H9 (cell line): ENCODE measurements around the gene COMMD9. TPM values are rescaled to one million over a fixed set of nuclear protein-coding genes. Genes with fewer than 3 reads are reported as not detected.

Experiments used
- DNase-seq: peaks from one replicate; pipeline ENCODE4 v3.0.0-alpha.2; 2017
- H2AFZ ChIP-seq: one replicate; pipeline ENCODE4 v1.6.1; 2013; ENCODE audit warnings: mild to moderate bottlenecking, low read length, control low read depth, moderate library complexity
- H2AK5ac ChIP-seq: 2 replicates; pipeline ENCODE4 v1.6.1; 2013; ENCODE audit warnings: low read length, control low read depth, mixed read lengths; ENCODE audit not compliant: insufficient read length
- H2BK120ac ChIP-seq: one replicate; pipeline ENCODE4 v1.6.1; 2013; ENCODE audit warnings: low read depth, mild to moderate bottlenecking, low read length, control low read depth, inconsistent platforms; ENCODE audit not compliant: poor library complexity, severe bottlenecking
- H2BK12ac ChIP-seq: 2 replicates; pipeline ENCODE4 v1.6.1; 2013; ENCODE audit warnings: low read length, control low read depth, mixed read lengths, low read depth; ENCODE audit not compliant: insufficient read length
- H2BK15ac ChIP-seq: 2 replicates; pipeline ENCODE4 v1.6.1; 2013; ENCODE audit warnings: low read depth, low read length, control low read depth
- H2BK20ac ChIP-seq: one replicate; pipeline ENCODE4 v1.6.1; 2013; ENCODE audit warnings: low read depth, mild to moderate bottlenecking, low read length, control low read depth, inconsistent platforms; ENCODE audit not compliant: poor library complexity, severe bottlenecking
- H2BK5ac ChIP-seq: 2 replicates; pipeline ENCODE4 v1.6.1; 2013; ENCODE audit warnings: low read length, control low read depth, mixed read lengths; ENCODE audit not compliant: insufficient read length
- H3K14ac ChIP-seq: 2 replicates; pipeline ENCODE4 v1.6.1; 2013; ENCODE audit warnings: low read length, control low read depth; ENCODE audit not compliant: insufficient read depth
- H3K18ac ChIP-seq: 2 replicates; pipeline ENCODE4 v1.6.1; 2013; ENCODE audit warnings: low read depth, mild to moderate bottlenecking, mixed read lengths, low read length, control low read depth; ENCODE audit not compliant: insufficient read length
- H3K23ac ChIP-seq: 2 replicates; pipeline ENCODE4 v1.6.1; 2013; ENCODE audit warnings: low read length, control low read depth, mixed read lengths, low read depth; ENCODE audit not compliant: insufficient read length
- H3K23me2 ChIP-seq: 2 replicates; pipeline ENCODE4 v1.6.1; 2013; ENCODE audit warnings: low read depth, mild to moderate bottlenecking, mixed read lengths, low read length, control low read depth; ENCODE audit not compliant: insufficient read length, poor library complexity, severe bottlenecking
- H3K27ac ChIP-seq: 2 replicates; pipeline ENCODE4 v1.5.1; 2013; ENCODE audit warnings: low read length, control low read depth, mixed read lengths, low read depth; ENCODE audit not compliant: insufficient read length
- H3K27me3 ChIP-seq: 2 replicates; pipeline ENCODE4 v1.6.1; 2013; ENCODE audit warnings: low read length, control low read depth, inconsistent platforms; ENCODE audit not compliant: insufficient read depth
- H3K4ac ChIP-seq: 2 replicates; pipeline ENCODE4 v1.6.1; 2013; ENCODE audit warnings: low read depth, mild to moderate bottlenecking, control low read depth, inconsistent platforms, low read length, moderate library complexity
- H3K4me1 ChIP-seq: 2 replicates; pipeline ENCODE4 v1.6.1; 2013; ENCODE audit warnings: low read length, control low read depth, inconsistent platforms; ENCODE audit not compliant: insufficient read depth
- H3K4me2 ChIP-seq: 2 replicates; pipeline ENCODE4 v1.6.1; 2013; ENCODE audit warnings: low read length, control low read depth, mixed read lengths; ENCODE audit not compliant: insufficient read length, insufficient read depth
- H3K56ac ChIP-seq: 2 replicates; pipeline ENCODE4 v1.6.1; 2013; ENCODE audit warnings: low read depth, mild to moderate bottlenecking, mixed read lengths, low read length, control low read depth; ENCODE audit not compliant: insufficient read length
- H3K79me1 ChIP-seq: 2 replicates; pipeline ENCODE4 v1.6.1; 2013; ENCODE audit warnings: low read depth, mild to moderate bottlenecking, moderate library complexity, low read length, control low read depth, inconsistent platforms; ENCODE audit not compliant: insufficient read depth, poor library complexity, severe bottlenecking
- H3K79me2 ChIP-seq: 2 replicates; pipeline ENCODE4 v1.6.1; 2013; ENCODE audit warnings: low read length, control low read depth, inconsistent platforms; ENCODE audit not compliant: insufficient read depth
- H3K9ac ChIP-seq: 2 replicates; pipeline ENCODE4 v1.6.1; 2013; ENCODE audit warnings: low read length, control low read depth, mixed read lengths; ENCODE audit not compliant: insufficient read length; ENCODE audit errors: extremely low read depth
- H3K9me3 ChIP-seq: one replicate; pipeline ENCODE4 v1.6.1; 2013; ENCODE audit warnings: low read depth, low read length, inconsistent platforms; ENCODE audit not compliant: control insufficient read depth
- H3T11ph ChIP-seq: one replicate; pipeline ENCODE4 v1.6.1; 2013; ENCODE audit warnings: mild to moderate bottlenecking, low read length, control low read depth, inconsistent platforms
- H4K20me1 ChIP-seq: one replicate; pipeline ENCODE4 v1.6.1; 2013; ENCODE audit not compliant: control insufficient read depth, insufficient read length, insufficient read depth
- H4K5ac ChIP-seq: 2 replicates; pipeline ENCODE4 v1.6.1; 2013; ENCODE audit warnings: low read depth, mild to moderate bottlenecking, mixed read lengths, low read length, control low read depth; ENCODE audit not compliant: insufficient read length
- H4K8ac ChIP-seq: replicated peaks from 2 replicates; pipeline ENCODE4 v1.6.1; 2013; ENCODE audit warnings: low read length, control low read depth, mixed read lengths, low read depth; ENCODE audit not compliant: insufficient read length
- H4K91ac ChIP-seq: 2 replicates; pipeline ENCODE4 v1.6.1; 2013; ENCODE audit warnings: low read depth, mild to moderate bottlenecking, moderate library complexity, mixed read lengths, low read length, control low read depth; ENCODE audit not compliant: insufficient read length
- H3K27ac Mint-ChIP-seq, 3 experiments: 2 replicates in 2 of 3; 3 replicates in 1 of 3; pipeline ENCODE4 v1.8.0; 2020 to 2021; ENCODE audit warnings: mixed read lengths in 3 of 3, mild to moderate bottlenecking in 1 of 3, moderate library complexity in 1 of 3
- H3K27me3 Mint-ChIP-seq: 2 replicates; pipeline ENCODE4 v1.8.0; 2021; ENCODE audit warnings: low read depth, mild to moderate bottlenecking, moderate library complexity, mixed read lengths
- H3K36me3 Mint-ChIP-seq, 3 experiments: 2 replicates in 2 of 3; 3 replicates in 1 of 3; pipeline ENCODE4 v1.8.0; 2020 to 2021; ENCODE audit warnings: low read depth in 3 of 3, mixed read lengths in 3 of 3; ENCODE audit not compliant: insufficient read depth in 1 of 3
- H3K4me1 Mint-ChIP-seq, 2 experiments: 2 replicates each; pipeline ENCODE4 v1.8.0; 2020; ENCODE audit warnings: mixed read lengths in 2 of 2
- H3K4me3 Mint-ChIP-seq, 2 experiments: 2 replicates in 1 of 2; 3 replicates in 1 of 2; pipeline ENCODE4 v1.8.0; 2020 to 2021; ENCODE audit warnings: mild to moderate bottlenecking in 2 of 2, mixed read lengths in 2 of 2, moderate library complexity in 1 of 2
- H3K9me3 Mint-ChIP-seq, 2 experiments: 2 replicates in 1 of 2; 3 replicates in 1 of 2; pipeline ENCODE4 v1.8.0; 2020; ENCODE audit warnings: mild to moderate bottlenecking in 2 of 2, mixed read lengths in 2 of 2, moderate library complexity in 1 of 2
- CTCF ChIP-seq: fragments of 200-600 bp; sonication (generic); conservative IDR thresholded peaks from 3 replicates; pipeline ENCODE4 v1.8.0; 2021; ENCODE audit warnings: antibody characterized with exemption, mild to moderate bottlenecking
- WGBS: extraction: QIAGEN DNeasy Blood & Tissue Kit; methylation state at CpG from one replicate; pipeline ENCODE4 v1.1.7; 2013; ENCODE audit warnings: missing lambda C conversion rate, low lambda C conversion rate, mixed read lengths; ENCODE audit not compliant: insufficient read length; ENCODE audit errors: extremely low coverage; 5-methylcytosine and 5-hydroxymethylcytosine counted together
- total RNA-seq: library from RNA; stranded (reverse); gene quantifications from 2 replicates; pipeline ENCODE4 v1.2.1, GENCODE V29; 2021

The COMMD9 gene
- total RNA-seq, 1 experiment from 2014 or later, result 47.0 TPM

GRCh38 chr11:36316049-36316448 is 26.8 kb upstream of the COMMD9 start:
- Histone ChIP-seq H4K8ac (no peak overlapping the region), H3K79me2 (no peaks in the 10 kb centered on the region), H2BK15ac (no peak overlapping the region), H3K27ac (no peak overlapping the region), H2AK5ac (no peak overlapping the region), H2AFZ (no peak overlapping the region), H3K56ac (no peak overlapping the region), H2BK12ac (no peak overlapping the region), H3K9ac (no peak overlapping the region), H3K18ac (no peak overlapping the region), H2BK20ac (no peak overlapping the region), H3K4me1 (no peaks in the 10 kb centered on the region), H3K4ac (no peak overlapping the region), H4K20me1 (no peaks in the 10 kb centered on the region), H2BK120ac (no peak overlapping the region), H3K4me2 (no peak overlapping the region), H4K91ac (no peak overlapping the region), H3T11ph (no peak overlapping the region), H3K27me3 (no peaks in the 10 kb centered on the region), H3K14ac (no peak overlapping the region), H2BK5ac (no peak overlapping the region), H4K5ac (no peak overlapping the region), H3K23me2 (no peaks in the 10 kb centered on the region), H3K79me1 (no peaks in the 10 kb centered on the region), H3K9me3 (no peaks in the 10 kb centered on the region), H3K23ac (no peak overlapping the region)
- Mint-ChIP-seq H3K36me3 (no peaks in the 10 kb centered on the region), H3K9me3 (no peaks in the 10 kb centered on the region), H3K4me3 (no peak overlapping the region), H3K4me1 (peaks cover 21% of the 10 kb centered on the region in 2 experiments), H3K27me3 (peaks cover 11% of the 10 kb centered on the region), H3K27ac (no peak overlapping the region)
- no CpG with 5 or more reads among the region's 3 CpGs for WGBS
- DNase-seq, result no peak
- no peak for TF ChIP-seq CTCF
